Esophagus muscularis mucosa (tissue), 4 donors: ENCODE data around the gene TNNT3. TPM values are rescaled to one million over a fixed set of nuclear protein-coding genes. Genes with fewer than 3 reads are reported as not detected.
A peak's percentile ranks its signal among the peaks of the same experiment; 100 is the strongest.

Source experiments
- DNase-seq: peaks from one replicate; pipeline ENCODE4 v3.0.0-alpha.2; 2017; ENCODE audit errors: extremely low spot score
- H3K27ac ChIP-seq, 4 donors: fragments of 200-600 bp; sonication (generic); replicated peaks in 1 of 4; 1 replicate in 3 of 4; 2 replicates in 1 of 4; pipeline ENCODE4 v1.5.1; 2016 to 2019; ENCODE audit warnings: mild to moderate bottlenecking in 1 of 4
- H3K27me3 ChIP-seq, 4 donors: fragments of 200-600 bp; sonication (generic); one replicate each; pipeline versions ENCODE4 v1.5.1 to v1.6.0; 2016 to 2019
- H3K36me3 ChIP-seq, 4 donors: fragments of 200-600 bp; sonication (generic); one replicate each; pipeline ENCODE4 v1.5.1; 2016 to 2019
- H3K4me1 ChIP-seq, 4 donors: fragments of 200-600 bp; sonication (generic); one replicate each; pipeline ENCODE4 v1.5.1; 2016 to 2019
- H3K4me3 ChIP-seq, 4 donors: fragments of 200-600 bp; sonication (generic); 1 replicate in 2 of 4; 2 replicates in 2 of 4; pipeline ENCODE4 v1.5.1; 2016 to 2019; ENCODE audit warnings: mild to moderate bottlenecking in 4 of 4, moderate library complexity in 1 of 4
- H3K9me3 ChIP-seq, 4 donors: fragments of 200-600 bp; sonication (generic); 1 replicate in 3 of 4; 2 replicates in 1 of 4; pipeline ENCODE4 v1.5.1; 2016 to 2019
- CTCF ChIP-seq, 3 experiments: fragments of 200-600 bp in 2 of 3; fragments of 450-650 bp in 1 of 3; sonication (generic) in 2 of 3; IDR thresholded peaks; one replicate each; pipeline ENCODE4 v1.5.1; 2017 to 2019; ENCODE audit warnings: antibody characterized with exemption in 3 of 3, mild to moderate bottlenecking in 2 of 3, moderate library complexity in 1 of 3
- EP300 ChIP-seq: sonication (generic); formaldehyde crosslinking; IDR thresholded peaks from one replicate; pipeline ENCODE4 v1.6.1; 2017; ENCODE audit warnings: antibody characterized with exemption
- POLR2A ChIP-seq: fragments of 450-650 bp; IDR thresholded peaks from one replicate; pipeline ENCODE4 v1.6.1; 2017; ENCODE audit warnings: antibody characterized with exemption, moderate library complexity, mild to moderate bottlenecking, low read depth
- POLR2AphosphoS5 ChIP-seq, 2 donors: sonication (generic); formaldehyde crosslinking; IDR thresholded peaks; one replicate each; pipeline ENCODE4 v1.6.1; 2017; ENCODE audit warnings: antibody characterized with exemption in 2 of 2
- WGBS: methylation state at CpG from one replicate; pipeline ENCODE4 v1.1.5; 2018; 5-methylcytosine and 5-hydroxymethylcytosine counted together
- intact Hi-C: fragments of 100-400 bp; cut with DNase I; formaldehyde crosslinking; loops from one replicate; pipeline ENCODE4 v1.15.1; 2023
- total RNA-seq, 4 donors: library from RNA; depleted of rRNA; stranded (reverse); fragments of >200 nt; gene quantifications; one replicate each; pipeline versions ENCODE4 v1.1.0 to v1.2.1, GENCODE V29; 2016

TNNT3 gene
- total RNA-seq, 4 donors from 2014 or later = 2.8 to 6.0 (median 3.6) TPM

- intact Hi-C loops = loop anchor here (5.0 kb wide), 1 partner anchor 38 kb away; no protein-coding TSS in a partner anchor
- Histone ChIP-seq H3K4me1 (peaks cover 65 to 78% (median 73%) of the 10 kb centered on the region in 4 donors), H3K27me3 (no peaks in the 10 kb centered on the region), H3K36me3 (peaks cover 0 to 13% (median 3%) of the 10 kb centered on the region in 4 donors), H3K27ac (peak overlapping the region; percentile 79 to 84 (median 82)), H3K9me3 (no peaks in the 10 kb centered on the region), H3K4me3 (no peak overlapping the region)
- WGBS = 75% methylated on average over 16 of the region's 32 CpGs
- TF ChIP-seq CTCF (IDR thresholded peaks at IDR 0.05) = no peak
- no peak for TF ChIP-seq POLR2AphosphoS5 (IDR thresholded peaks at IDR 0.05)
- no peak for TF ChIP-seq POLR2A
- no peak for TF ChIP-seq EP300
- no peak for DNase-seq
Measured at GRCh38 chr11:1879941-1880720, 39.4 kb upstream of the TNNT3 start.

- intact Hi-C loops = loop anchor here (5.0 kb wide), 1 partner anchor 39 kb away; no protein-coding TSS in a partner anchor
- WGBS = 71% methylated on average over 6 of the region's 9 CpGs
- Histone ChIP-seq H3K4me1 (peaks cover 59 to 70% (median 66%) of the 10 kb centered on the region in 4 donors), H3K27ac (peak overlapping the region; percentile 79 to 84 (median 82)), H3K4me3 (no peak overlapping the region), H3K9me3 (no peaks in the 10 kb centered on the region), H3K36me3 (peaks cover 0 to 20% (median 5%) of the 10 kb centered on the region in 4 donors), H3K27me3 (no peaks in the 10 kb centered on the region)
- TF ChIP-seq POLR2AphosphoS5 (IDR thresholded peaks at IDR 0.05) = no peak
- TF ChIP-seq EP300 = no peak
- TF ChIP-seq CTCF (IDR thresholded peaks at IDR 0.05) = no peak
- TF ChIP-seq POLR2A = no peak
- no peak for DNase-seq
Measured at GRCh38 chr11:1880746-1881441, 38.6 kb upstream of the TNNT3 start.

- WGBS = 21% methylated on average over 14 of the region's 43 CpGs
- no peak for TF ChIP-seq POLR2A
- TF ChIP-seq EP300 = no peak
- TF ChIP-seq CTCF (IDR thresholded peaks at IDR 0.05) = no peak
- peak in 1 of 2 donors; percentile 18 for TF ChIP-seq POLR2AphosphoS5 (IDR thresholded peaks at IDR 0.05)
- no peaks in the 10 kb centered on the region for H3K9me3 ChIP-seq
- intact Hi-C loops = loop anchor here (2.0 to 5.0 kb wide), 2 partner anchors 39 to 271 kb away; no protein-coding TSS in a partner anchor
- no peaks in the 10 kb centered on the region for H3K27me3 ChIP-seq
- H3K27ac ChIP-seq = peak overlapping the region; percentile 79 to 84 (median 82)
- H3K4me1 ChIP-seq = peaks cover 51 to 62% (median 58%) of the 10 kb centered on the region in 4 donors
- peaks cover 0 to 27% (median 6%) of the 10 kb centered on the region in 4 donors for H3K36me3 ChIP-seq
- no peak for DNase-seq
- H3K4me3 ChIP-seq = peak overlapping the region in 2 of 4 donors; percentile 2 to 17
Measured at GRCh38 chr11:1881442-1882264, 37.9 kb upstream of the TNNT3 start.
